Osteocyte (in vitro differentiated cells): ENCODE results near the gene SPRR1B. TPM values are rescaled to one million over a fixed set of nuclear protein-coding genes. Genes with fewer than 3 reads are reported as not detected.

ENCODE experiments used
- DNase-seq: peaks from one replicate; pipeline ENCODE4 v3.0.0; 2021; ENCODE audit warnings: mixed read lengths; ENCODE audit not compliant: unreplicated experiment; ENCODE audit errors: extremely low spot score
- H3K27ac Mint-ChIP-seq: one replicate; pipeline ENCODE4 v1.8.0; 2021; ENCODE audit warnings: mild to moderate bottlenecking, mixed read lengths; ENCODE audit not compliant: unreplicated experiment
- H3K27me3 Mint-ChIP-seq: one replicate; pipeline ENCODE4 v1.8.0; 2021; ENCODE audit warnings: mixed read lengths; ENCODE audit not compliant: unreplicated experiment
- H3K36me3 Mint-ChIP-seq: one replicate; pipeline ENCODE4 v1.8.0; 2021; ENCODE audit warnings: mixed read lengths; ENCODE audit not compliant: unreplicated experiment
- H3K4me1 Mint-ChIP-seq: one replicate; pipeline ENCODE4 v1.8.0; 2021; ENCODE audit warnings: mixed read lengths; ENCODE audit not compliant: unreplicated experiment
- H3K4me3 Mint-ChIP-seq: one replicate; pipeline ENCODE4 v1.8.0; 2021; ENCODE audit warnings: mild to moderate bottlenecking, moderate library complexity, mixed read lengths; ENCODE audit not compliant: unreplicated experiment
- H3K9me3 Mint-ChIP-seq: one replicate; pipeline ENCODE4 v1.8.0; 2021; ENCODE audit warnings: mixed read lengths; ENCODE audit not compliant: unreplicated experiment
- CTCF ChIP-seq: fragments of 200-600 bp; sonication (generic); IDR thresholded peaks from 2 replicates; pipeline ENCODE4 v1.5.0; 2021; ENCODE audit warnings: antibody characterized with exemption, mild to moderate bottlenecking, moderate library complexity
- total RNA-seq: library from RNA; stranded (reverse); gene quantifications from 2 replicates; pipeline ENCODE4 v1.2.1, GENCODE V29; 2021

SPRR1B gene
- total RNA-seq, 1 donor from 2014 or later: not detected

- no peak overlapping the region for H3K4me3 Mint-ChIP-seq
- H3K4me1 Mint-ChIP-seq: no peaks in the 10 kb centered on the region
- H3K36me3 Mint-ChIP-seq: no peaks in the 10 kb centered on the region
- H3K9me3 Mint-ChIP-seq: peaks cover 8% of the 10 kb centered on the region
- no peak for TF ChIP-seq CTCF
- no peak overlapping the region for H3K27ac Mint-ChIP-seq
- DNase-seq: no peak
- no peaks in the 10 kb centered on the region for H3K27me3 Mint-ChIP-seq
Observed at GRCh38 chr1:152993186-152993585, 37.8 kb upstream of the SPRR1B start.

- Mint-ChIP-seq H3K4me1 (no peaks in the 10 kb centered on the region), H3K9me3 (peaks cover 8% of the 10 kb centered on the region), H3K27ac (no peak overlapping the region), H3K36me3 (no peaks in the 10 kb centered on the region), H3K4me3 (no peak overlapping the region), H3K27me3 (no peaks in the 10 kb centered on the region)
- no peak for DNase-seq
- no peak for TF ChIP-seq CTCF
Observed at GRCh38 chr1:152995842-152996241, 35.2 kb upstream of the SPRR1B start.

GRCh38 chr1:152996633-152997400 is 34.2 kb upstream of the SPRR1B start:
- Mint-ChIP-seq H3K27ac (no peak overlapping the region), H3K36me3 (no peaks in the 10 kb centered on the region), H3K27me3 (no peaks in the 10 kb centered on the region), H3K4me1 (no peaks in the 10 kb centered on the region), H3K4me3 (no peak overlapping the region), H3K9me3 (peaks cover 8% of the 10 kb centered on the region)
- TF ChIP-seq CTCF: no peak
- no peak for DNase-seq

- DNase-seq: no peak
- Mint-ChIP-seq H3K4me3 (no peak overlapping the region), H3K4me1 (no peaks in the 10 kb centered on the region), H3K36me3 (no peaks in the 10 kb centered on the region), H3K27ac (no peak overlapping the region), H3K9me3 (peaks cover 8% of the 10 kb centered on the region), H3K27me3 (no peaks in the 10 kb centered on the region)
- no peak for TF ChIP-seq CTCF
Observed at GRCh38 chr1:152997901-152998300, 33.1 kb upstream of the SPRR1B start.

- Mint-ChIP-seq H3K36me3 (no peaks in the 10 kb centered on the region), H3K4me1 (no peaks in the 10 kb centered on the region), H3K9me3 (peaks cover 9% of the 10 kb centered on the region), H3K27me3 (no peaks in the 10 kb centered on the region), H3K27ac (no peak overlapping the region), H3K4me3 (no peak overlapping the region)
- DNase-seq: no peak
- no peak for TF ChIP-seq CTCF
Observed at GRCh38 chr1:152998476-152998875, 32.5 kb upstream of the SPRR1B start.
